Peyer's patch (tissue), 4 donors: ENCODE data around the gene TPBG. TPM values are rescaled to one million over a fixed set of nuclear protein-coding genes. Genes with fewer than 3 reads are reported as not detected.

Experiments
- DNase-seq, 3 donors: peaks; one replicate each; pipeline ENCODE4 v3.0.0-alpha.2; 2017 to 2019
- H3K27ac ChIP-seq, 4 donors: fragments of 200-600 bp; sonication (generic); one replicate each; pipeline ENCODE4 v1.5.1; 2016 to 2019
- H3K27me3 ChIP-seq, 2 donors: fragments of 200-600 bp; sonication (generic); one replicate each; pipeline ENCODE4 v1.5.1; 2019
- H3K36me3 ChIP-seq, 3 donors: fragments of 200-600 bp; sonication (generic); one replicate each; pipeline ENCODE4 v1.5.1; 2016 to 2019
- H3K4me1 ChIP-seq, 4 donors: fragments of 200-600 bp; sonication (generic); one replicate each; pipeline ENCODE4 v1.5.1; 2016 to 2019
- H3K4me3 ChIP-seq, 4 donors: fragments of 200-600 bp; sonication (generic); 1 replicate in 3 of 4; 2 replicates in 1 of 4; pipeline ENCODE4 v1.5.1; 2016 to 2019; ENCODE audit warnings: mild to moderate bottlenecking in 1 of 4
- H3K9me3 ChIP-seq, 4 donors: fragments of 200-600 bp; sonication (generic); one replicate each; pipeline ENCODE4 v1.5.1; 2016 to 2019; ENCODE audit warnings: mild to moderate bottlenecking in 1 of 4
- CTCF ChIP-seq, 6 experiments: fragments of 450-650 bp in 4 of 6; fragments of 200-600 bp in 2 of 6; sonication (generic) in 1 of 6; IDR thresholded peaks; one replicate each; pipeline ENCODE4 v1.5.1; 2017 to 2019; ENCODE audit warnings: antibody characterized with exemption in 6 of 6, mild to moderate bottlenecking in 3 of 6, moderate library complexity in 1 of 6
- POLR2A ChIP-seq, 2 donors: fragments of 450-650 bp; IDR thresholded peaks; one replicate each; pipeline ENCODE4 v1.5.1; 2017; ENCODE audit warnings: antibody characterized with exemption in 2 of 2, mild to moderate bottlenecking in 2 of 2, moderate library complexity in 2 of 2
- total RNA-seq, 4 donors: library from RNA; depleted of rRNA; stranded (reverse); fragments of >200 nt; gene quantifications; one replicate each; pipeline ENCODE4 v1.1.0, GENCODE V29; 2016

Gene TPBG
- total RNA-seq, 4 donors from 2014 or later: 6.8 to 14.5 (median 10.7) TPM

GRCh38 chr6:82333781-82334180 lies 29.8 kb upstream of the TPBG start:
- H3K36me3 ChIP-seq: no peaks in the 10 kb centered on the region
- no peak overlapping the region for H3K27ac ChIP-seq
- no peak overlapping the region for H3K4me3 ChIP-seq
- H3K27me3 ChIP-seq: no peaks in the 10 kb centered on the region
- no peaks in the 10 kb centered on the region for H3K9me3 ChIP-seq
- DNase-seq: no peak
- no peaks in the 10 kb centered on the region for H3K4me1 ChIP-seq
- TF ChIP-seq POLR2A (IDR thresholded peaks at IDR 0.05) (no peak), CTCF (IDR thresholded peaks at IDR 0.05) (no peak)

GRCh38 chr6:82337688-82338257 lies 25.8 kb upstream of the TPBG start:
- Histone ChIP-seq H3K27ac (no peak overlapping the region), H3K27me3 (no peaks in the 10 kb centered on the region), H3K36me3 (no peaks in the 10 kb centered on the region), H3K9me3 (peaks cover 0 to 7% (median 0%) of the 10 kb centered on the region in 4 donors), H3K4me3 (no peak overlapping the region), H3K4me1 (no peaks in the 10 kb centered on the region)
- TF ChIP-seq POLR2A (IDR thresholded peaks at IDR 0.05): no peak
- no peak for TF ChIP-seq CTCF (IDR thresholded peaks at IDR 0.05)
- DNase-seq: no peak

- Histone ChIP-seq H3K9me3 (no peaks in the 10 kb centered on the region), H3K4me1 (no peaks in the 10 kb centered on the region), H3K4me3 (no peak overlapping the region), H3K27me3 (no peaks in the 10 kb centered on the region), H3K27ac (no peak overlapping the region), H3K36me3 (no peaks in the 10 kb centered on the region)
- DNase-seq: no peak
- TF ChIP-seq CTCF (IDR thresholded peaks at IDR 0.05) (no peak), POLR2A (IDR thresholded peaks at IDR 0.05) (no peak)
Observed at GRCh38 chr6:82348130-82348529, 15.5 kb upstream of the TPBG start.

GRCh38 chr6:82353848-82354247 lies 9.8 kb upstream of the TPBG start:
- Histone ChIP-seq H3K36me3 (no peaks in the 10 kb centered on the region), H3K4me1 (no peaks in the 10 kb centered on the region), H3K27ac (no peak overlapping the region), H3K27me3 (no peaks in the 10 kb centered on the region), H3K9me3 (no peaks in the 10 kb centered on the region), H3K4me3 (no peak overlapping the region)
- TF ChIP-seq POLR2A (IDR thresholded peaks at IDR 0.05) (no peak), CTCF (IDR thresholded peaks at IDR 0.05) (no peak)
- DNase-seq: no peak

- Histone ChIP-seq H3K9me3 (no peaks in the 10 kb centered on the region), H3K27me3 (no peaks in the 10 kb centered on the region)
Observed at GRCh38 chr6:82360552-82360951, 3.1 kb upstream of the TPBG start.

More at GRCh38 chr6:82360552-82360951, 3.1 kb upstream of the TPBG start:
- Histone ChIP-seq H3K4me1 (peaks cover 0 to 12% (median 4%) of the 10 kb centered on the region in 4 donors), H3K36me3 (no peaks in the 10 kb centered on the region), H3K27ac (no peak overlapping the region), H3K4me3 (no peak overlapping the region)
- TF ChIP-seq POLR2A (IDR thresholded peaks at IDR 0.05): no peak
- no peak for TF ChIP-seq CTCF (IDR thresholded peaks at IDR 0.05)
- no peak for DNase-seq
